Endothelial cell of umbilical vein (primary cell): ENCODE measurements around the gene CSNK1G1. TPM values are rescaled to one million over a fixed set of nuclear protein-coding genes. Genes with fewer than 3 reads are reported as not detected.
A peak's percentile ranks its signal among the peaks of the same experiment; 100 is the strongest.

Experiments used
- BruUV-seq: library from RNA; stranded (reverse); fragments of 400-500 nt; replicated peaks from 2 replicates; lab custom pipeline; 2021; lab: Mats Ljungman, UMichigan
- CTCF ChIA-PET: fragments of 300-600, 350-600 bp; sonication (Branson Sonifier 250); formaldehyde crosslinking; loops from one replicate; lab custom pipeline; 2021; ENCODE audit warnings: antibody characterized with exemption, inconsistent platforms; lab: Charles Lee
- POLR2A ChIA-PET: fragments of 300-600, 350-600 bp; sonication (Branson Sonifier 250); formaldehyde crosslinking; loops from one replicate; lab custom pipeline; 2021; ENCODE audit warnings: antibody characterized with exemption, inconsistent platforms; lab: Charles Lee
- DNase-seq: peaks from one replicate; pipeline ENCODE4 v3.0.0-alpha.2; 2011; ENCODE audit warnings: low read depth, low spot score
- FAIRE-seq: peaks from 2 replicates; lab custom pipeline; 2011; peaks lifted over from hg19 to GRCh38; lab: Jason Lieb, UNC
- H2AFZ ChIP-seq: 2 replicates; pipeline ENCODE4 v1.6.0; 2012; ENCODE audit warnings: low read depth, low read length, control low read depth, inconsistent platforms
- H3K27ac ChIP-seq: 2 replicates; pipeline ENCODE4 v1.5.1; 2011; ENCODE audit warnings: low read depth, mild to moderate bottlenecking, control low read depth, low read length, moderate library complexity; ENCODE audit not compliant: insufficient read depth
- H3K27me3 ChIP-seq, 2 experiments: 2 replicates each; pipeline versions ENCODE4 v1.6.0 to v1.6.1; 2011; ENCODE audit warnings: low read length in 2 of 2, mixed read lengths in 1 of 2; ENCODE audit not compliant: control insufficient read depth in 2 of 2, insufficient read depth in 2 of 2
- H3K36me3 ChIP-seq, 2 experiments: 2 replicates in 1 of 2; 3 replicates in 1 of 2; pipeline ENCODE4 v1.5.1; 2011; ENCODE audit warnings: low read length in 2 of 2, mild to moderate bottlenecking in 1 of 2, moderate library complexity in 1 of 2; ENCODE audit not compliant: control insufficient read depth in 2 of 2, insufficient read depth in 2 of 2; ENCODE audit errors: extremely low read depth in 1 of 2
- H3K4me1 ChIP-seq: 3 replicates; pipeline ENCODE4 v1.5.1; 2011; ENCODE audit warnings: mild to moderate bottlenecking, low read length; ENCODE audit not compliant: control insufficient read depth, insufficient read depth; ENCODE audit errors: extremely low read depth
- H3K4me2 ChIP-seq: 2 replicates; pipeline ENCODE4 v1.6.1; 2011; ENCODE audit warnings: low read length, control low read depth, mixed read lengths; ENCODE audit not compliant: insufficient read depth
- H3K4me3 ChIP-seq, 3 experiments: fragments of 200-600 bp in 1 of 3; sonication (generic), shearing (Covaris generic) in 1 of 3; replicated peaks in 1 of 3; 2 replicates each; pipeline ENCODE4 v1.5.1; 2011 to 2016; ENCODE audit warnings: control low read depth in 3 of 3, low read length in 3 of 3, mild to moderate bottlenecking in 2 of 3, inconsistent platforms in 1 of 3, low read depth in 1 of 3, moderate library complexity in 1 of 3; ENCODE audit not compliant: insufficient read depth in 1 of 3
- H3K79me2 ChIP-seq: 2 replicates; pipeline ENCODE4 v1.6.0; 2012; ENCODE audit warnings: low read length, inconsistent platforms; ENCODE audit not compliant: control insufficient read depth, insufficient read depth
- H3K9ac ChIP-seq: replicated peaks from 2 replicates; pipeline ENCODE3; 2011; ENCODE audit warnings: low read length, control low read depth; ENCODE audit not compliant: insufficient read depth; ENCODE audit errors: extremely low read depth
- H3K9me1 ChIP-seq: replicated peaks from 3 replicates; pipeline ENCODE4 v1.6.0; 2011; ENCODE audit warnings: mild to moderate bottlenecking, low read length; ENCODE audit not compliant: control insufficient read depth, insufficient read depth; ENCODE audit errors: extremely low read depth
- H3K9me3 ChIP-seq: replicated peaks from 2 replicates; pipeline ENCODE4 v1.5.1; 2012; ENCODE audit warnings: low read length, inconsistent platforms; ENCODE audit not compliant: control insufficient read depth, insufficient read depth
- H4K20me1 ChIP-seq: replicated peaks from 2 replicates; pipeline ENCODE3; 2011; ENCODE audit warnings: mild to moderate bottlenecking, low read length; ENCODE audit not compliant: control insufficient read depth, insufficient read depth; ENCODE audit errors: extremely low read depth
- CTCF ChIP-seq, 2 donors: IDR thresholded peaks; 1 replicate in 1 of 2; 2 replicates in 1 of 2; pipeline ENCODE4 v1.5.1; 2011; ENCODE audit warnings: low read length in 2 of 2, mild to moderate bottlenecking in 2 of 2, moderate library complexity in 2 of 2, control low read depth in 1 of 2, inconsistent platforms in 1 of 2, low read depth in 1 of 2; ENCODE audit not compliant: insufficient read depth in 1 of 2; ENCODE audit errors: extremely low read depth in 1 of 2
- EZH2 ChIP-seq: IDR thresholded peaks from 2 replicates; pipeline ENCODE4 v1.6.1; 2012; ENCODE audit warnings: borderline replicate concordance, low read depth, mild to moderate bottlenecking, moderate library complexity, low read length, inconsistent platforms; ENCODE audit not compliant: severe bottlenecking
- FOS ChIP-seq: IDR thresholded peaks from 2 replicates; pipeline ENCODE4 v1.6.1; 2011; ENCODE audit warnings: mild to moderate bottlenecking, low read length, moderate library complexity, borderline replicate concordance; ENCODE audit not compliant: insufficient read depth
- GATA2 ChIP-seq: IDR thresholded peaks from 2 replicates; pipeline ENCODE4 v1.7.0; 2011; ENCODE audit warnings: low read depth, mild to moderate bottlenecking, moderate library complexity, mixed read lengths, low read length; ENCODE audit not compliant: insufficient read length, insufficient read depth
- JUN ChIP-seq: IDR thresholded peaks from 2 replicates; pipeline ENCODE4 v1.6.1; 2011; ENCODE audit warnings: borderline replicate concordance, low read depth; ENCODE audit not compliant: insufficient read length, insufficient read depth
- MAX ChIP-seq: IDR thresholded peaks from 2 replicates; pipeline ENCODE4 v1.6.1; 2011; ENCODE audit not compliant: insufficient read depth, insufficient read length
- MYC ChIP-seq: IDR thresholded peaks from one replicate; pipeline ENCODE4 v1.6.1; 2011; ENCODE audit warnings: mild to moderate bottlenecking, low read depth, low read length
- POLR2A ChIP-seq: IDR thresholded peaks from 2 replicates; pipeline ENCODE4 v1.6.1; 2012; ENCODE audit warnings: low read depth, mild to moderate bottlenecking, control low read depth, low read length
- POLR2AphosphoS5 ChIP-seq: IDR thresholded peaks from 2 replicates; pipeline ENCODE4 v1.6.1; 2012; ENCODE audit warnings: low read depth, mild to moderate bottlenecking, control low read depth, low read length, moderate library complexity; ENCODE audit not compliant: insufficient read depth
- dilution Hi-C: fragments of 300-500 bp; cut with MboI; formaldehyde crosslinking; loops from one replicate; pipeline ENCODE4 v1.15.0; 2019; ENCODE audit warnings: low sequenced_read_pairs; ENCODE audit not compliant: extremely low pct_ligation_motif_present
- intact Hi-C: fragments of 100-400 bp; cut with micrococcal nuclease; formaldehyde crosslinking; loops from one replicate; pipeline ENCODE4 v1.10.0; 2022
- polyA plus RNA-seq, 4 experiments: library from polyadenylated mRNA; depleted of rRNA in 3 of 4; stranded (reverse) in 3 of 4; unstranded in 1 of 4; fragments of >200 nt; gene quantifications; 2 replicates each; pipeline versions ENCODE4 v1.2.1 to v1.2.3, GENCODE V29; 2011 to 2012; ENCODE audit warnings: missing spikeins in 1 of 4
- total RNA-seq: library from RNA; stranded (reverse); gene quantifications from 2 replicates; pipeline ENCODE4 v1.2.3, GENCODE V29; 2021

The CSNK1G1 gene
- total and polyA plus RNA-seq, 2 donors (not counting 3 experiments of a cell fraction or from before 2014, with no cell fraction given) = 9.0 to 31.7 TPM

- no peak overlapping the region for H3K9ac ChIP-seq
- no peaks in the 10 kb centered on the region for H3K27me3 ChIP-seq
- CTCF ChIA-PET = no interaction called here
- no peak overlapping the region for H3K27ac ChIP-seq
- DNase-seq (no peak), FAIRE-seq (no peak)
- H2AFZ ChIP-seq = no peak overlapping the region
- H3K4me3 ChIP-seq = no peak overlapping the region
- H3K4me1 ChIP-seq = peaks cover 17% of the 10 kb centered on the region
- BruUV-seq = no TSS peak
- H4K20me1 ChIP-seq = no peaks in the 10 kb centered on the region
- H3K36me3 ChIP-seq = no peaks in the 10 kb centered on the region
- H3K9me3 ChIP-seq = no peaks in the 10 kb centered on the region
- no peaks in the 10 kb centered on the region for H3K9me1 ChIP-seq
- TF ChIP-seq MAX (no peak), POLR2A (no peak), GATA2 (no peak)
- POLR2A ChIA-PET = no interaction called here
- peaks cover 28% of the 10 kb centered on the region for H3K79me2 ChIP-seq
- H3K4me2 ChIP-seq = no peak overlapping the region
- intact Hi-C loops (no loop called here), dilution Hi-C loops (no loop called here)
Observed at GRCh38 chr15:64383760-64384159, 27.8 kb upstream of the CSNK1G1 start.

- peak within 1 kb of the TSS; percentile 13 for H3K27ac ChIP-seq
- H3K4me1 ChIP-seq = peaks cover 12% of the 10 kb centered on the region
- POLR2A ChIA-PET = no interaction called here
- H3K36me3 ChIP-seq = no peaks in the 10 kb centered on the region
- peak within 1 kb of the TSS; percentile 83 for H2AFZ ChIP-seq
- TF ChIP-seq MAX (no peak), POLR2A (peak; percentile 50), CTCF (IDR thresholded peaks at IDR 0.05; ENCODE audit: extremely low read depth in 1 of 2, insufficient read depth in 1 of 2, low read depth in 1 of 2, low read length in 2 of 2) (no peak), FOS (no peak), EZH2 (no peak), JUN (no peak), GATA2 (no peak), POLR2AphosphoS5 (peak; percentile 12), MYC (no peak)
- peak; percentile 99 for FAIRE-seq
- peak; percentile 97 for DNase-seq
- no peaks in the 10 kb centered on the region for H3K9me3 ChIP-seq
- CTCF ChIA-PET = interaction anchor here (1.4 kb wide), 1 partner anchor 171 kb away, joined by 3 read pairs; no protein-coding TSS in a partner anchor
- peaks cover 21% of the 10 kb centered on the region for H3K79me2 ChIP-seq
- TSS peak; percentile 65 for BruUV-seq
- peak within 1 kb of the TSS; percentile 77 for H3K9ac ChIP-seq
- H3K27me3 ChIP-seq = no peaks in the 10 kb centered on the region
- H4K20me1 ChIP-seq = no peaks in the 10 kb centered on the region
- H3K4me2 ChIP-seq = peak within 1 kb of the TSS; percentile 61
- peak within 1 kb of the TSS; percentile 29 to 65 (median 52) for H3K4me3 ChIP-seq
- intact Hi-C loops = no loop called here
- H3K9me1 ChIP-seq = no peaks in the 10 kb centered on the region
- dilution Hi-C loops = no loop called here
Observed at GRCh38 chr15:64381000-64381751, 25.2 kb upstream of the CSNK1G1 start, which contains the start of gene PCLAF. Gene PCLAF (minus strand): TSS chr15:64381441. CDS start chr15:64381371, 70 bp downstream.
